Right lobe of liver (tissue), 6 donors: ENCODE data around the gene MYL4. TPM values are rescaled to one million over a fixed set of nuclear protein-coding genes. Genes with fewer than 3 reads are reported as not detected.

Experiments used
- ATAC-seq, 4 donors: fragments of 200-7000 bp; cut with Tn5 transposase; one replicate each; pipeline ENCODE4 v1.9.1; 2020; ENCODE audit warnings: mild to moderate bottlenecking in 4 of 4, moderate library complexity in 4 of 4
- DNase-seq, 3 donors: peaks; one replicate each; pipeline ENCODE4 v3.0.0-alpha.2; 2020
- H3K27ac ChIP-seq, 3 donors: fragments of 200-600 bp; one replicate each; pipeline ENCODE4 v1.8.0; 2022
- H3K27me3 ChIP-seq, 2 donors: fragments of 200-600 bp; one replicate each; pipeline ENCODE4 v1.8.0; 2022
- H3K36me3 ChIP-seq, 4 donors: fragments of 200-600 bp; sonication (generic) in 1 of 4; one replicate each; pipeline versions ENCODE4 v1.5.1 to v1.8.0; 2017 to 2022; ENCODE audit warnings: control low read depth in 1 of 4
- H3K4me1 ChIP-seq, 4 donors: fragments of 200-600 bp; sonication (generic) in 1 of 4; one replicate each; pipeline versions ENCODE4 v1.5.1 to v1.8.0; 2017 to 2022; ENCODE audit warnings: control low read depth in 1 of 4
- H3K4me3 ChIP-seq, 3 donors: fragments of 200-600 bp; one replicate each; pipeline ENCODE4 v1.8.0; 2022
- H3K9me3 ChIP-seq, 4 donors: fragments of 200-600 bp; sonication (generic) in 1 of 4; one replicate each; pipeline versions ENCODE4 v1.5.1 to v1.8.0; 2017 to 2022; ENCODE audit warnings: control low read depth in 1 of 4
- POLR2A ChIP-seq: fragments of 450-650 bp; IDR thresholded peaks from one replicate; pipeline ENCODE4 v1.6.1; 2017; ENCODE audit warnings: antibody characterized with exemption, mild to moderate bottlenecking
- WGBS: methylation state at CpG from one replicate; pipeline ENCODE4 v1.1.6; 2018; ENCODE audit warnings: low coverage, low lambda C conversion rate; ENCODE audit not compliant: insufficient coverage; ENCODE audit errors: missing lambda C conversion rate; 5-methylcytosine and 5-hydroxymethylcytosine counted together
- intact Hi-C, 2 donors: fragments of 100-400 bp; cut with DNase I; formaldehyde crosslinking; loops; one replicate each; pipeline versions ENCODE4 v1.11.2 to v1.14.1; 2022
- total RNA-seq, 6 experiments: library from RNA; depleted of rRNA in 2 of 6; stranded (reverse); fragments of >200 nt in 2 of 6; fragmentation: NEBNext Ultra II Directional in 3 of 6; extraction: Animal tissue kit (Norgen Biotek cat#: 25700) in 3 of 6; gene quantifications; one replicate each; pipeline versions ENCODE4 v1.1.0 to v1.2.4, GENCODE V29; 2016 to 2023
- TF ChIP-seq, protein P1 (sequence below), 4 donors: fragments of 200-600 bp in 3 of 4; fragments of 450-650 bp in 1 of 4; IDR thresholded peaks; one replicate each; pipeline versions ENCODE4 v1.5.1 to v1.8.0; 2016 to 2022; ENCODE audit warnings: antibody characterized with exemption in 4 of 4, mild to moderate bottlenecking in 2 of 4
- donor health status: DM: no; HTN: yes; CAD: no.
- donor health status: DM: no; HTN: no; CAD: no.
- donor health status: DM: no; HTN: no; CAD: no.
- donor health status: DM: no; HTN: yes; CAD: no.
- donor health status: DM: no; HTN: yes; CAD: no.

The MYL4 gene
- total RNA-seq, 6 experiments from 2014 or later, result 0.42 to 0.80 (median 0.58) TPM; not detected in 2

DNA sequence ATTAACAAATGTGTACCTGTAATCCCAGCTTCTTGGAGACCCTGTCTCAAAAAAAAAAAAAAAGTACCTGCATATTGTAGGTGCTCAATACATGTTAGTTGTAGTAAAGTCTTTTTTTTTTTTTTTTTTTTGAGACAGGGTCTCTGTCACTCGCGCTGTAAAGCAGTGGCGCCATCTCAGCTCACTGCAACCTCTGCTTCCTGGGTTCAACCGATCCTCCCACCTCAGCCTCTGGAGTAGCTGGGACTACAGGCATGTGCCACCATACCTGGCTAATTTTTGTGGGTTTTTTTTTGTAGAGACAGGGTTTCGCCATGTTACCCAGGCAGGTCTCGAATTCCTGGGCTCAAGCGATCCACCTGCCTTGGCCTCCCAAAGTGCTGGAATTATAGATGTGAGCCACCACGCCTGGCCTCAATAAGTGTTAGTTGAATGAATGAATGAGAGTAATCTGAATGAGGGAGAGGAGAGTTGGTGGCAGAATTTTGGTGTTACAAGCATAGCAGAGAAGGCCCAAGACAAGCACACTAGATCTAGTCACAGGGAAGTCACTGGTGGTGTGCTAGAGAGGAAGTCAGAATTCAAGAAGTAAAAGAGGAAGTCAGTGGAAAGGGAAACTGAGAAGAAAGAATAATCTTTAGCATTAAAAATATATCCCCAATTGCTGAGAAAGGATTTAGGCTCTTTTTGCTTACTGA, 9.4 kb upstream of the MYL4 start:
- Histone ChIP-seq H3K27me3 (no peaks in the 10 kb centered on the region), H3K9me3 (no peaks in the 10 kb centered on the region), H3K4me1 (no peaks in the 10 kb centered on the region), H3K27ac (no peak overlapping the region), H3K4me3 (no peak overlapping the region), H3K36me3 (no peaks in the 10 kb centered on the region)
- ATAC-seq (peak in 3 of 4 donors; percentile 34 to 62 (median 36)), DNase-seq (no peak)
- WGBS, result 93% methylated on average over 8 of the region's 8 CpGs
- intact Hi-C loops, result no loop called here
- TF ChIP-seq, protein P1, sequence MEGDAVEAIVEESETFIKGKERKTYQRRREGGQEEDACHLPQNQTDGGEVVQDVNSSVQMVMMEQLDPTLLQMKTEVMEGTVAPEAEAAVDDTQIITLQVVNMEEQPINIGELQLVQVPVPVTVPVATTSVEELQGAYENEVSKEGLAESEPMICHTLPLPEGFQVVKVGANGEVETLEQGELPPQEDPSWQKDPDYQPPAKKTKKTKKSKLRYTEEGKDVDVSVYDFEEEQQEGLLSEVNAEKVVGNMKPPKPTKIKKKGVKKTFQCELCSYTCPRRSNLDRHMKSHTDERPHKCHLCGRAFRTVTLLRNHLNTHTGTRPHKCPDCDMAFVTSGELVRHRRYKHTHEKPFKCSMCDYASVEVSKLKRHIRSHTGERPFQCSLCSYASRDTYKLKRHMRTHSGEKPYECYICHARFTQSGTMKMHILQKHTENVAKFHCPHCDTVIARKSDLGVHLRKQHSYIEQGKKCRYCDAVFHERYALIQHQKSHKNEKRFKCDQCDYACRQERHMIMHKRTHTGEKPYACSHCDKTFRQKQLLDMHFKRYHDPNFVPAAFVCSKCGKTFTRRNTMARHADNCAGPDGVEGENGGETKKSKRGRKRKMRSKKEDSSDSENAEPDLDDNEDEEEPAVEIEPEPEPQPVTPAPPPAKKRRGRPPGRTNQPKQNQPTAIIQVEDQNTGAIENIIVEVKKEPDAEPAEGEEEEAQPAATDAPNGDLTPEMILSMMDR (IDR thresholded peaks at IDR 0.05), result no peak
- TF ChIP-seq POLR2A, result no peak

DNA sequence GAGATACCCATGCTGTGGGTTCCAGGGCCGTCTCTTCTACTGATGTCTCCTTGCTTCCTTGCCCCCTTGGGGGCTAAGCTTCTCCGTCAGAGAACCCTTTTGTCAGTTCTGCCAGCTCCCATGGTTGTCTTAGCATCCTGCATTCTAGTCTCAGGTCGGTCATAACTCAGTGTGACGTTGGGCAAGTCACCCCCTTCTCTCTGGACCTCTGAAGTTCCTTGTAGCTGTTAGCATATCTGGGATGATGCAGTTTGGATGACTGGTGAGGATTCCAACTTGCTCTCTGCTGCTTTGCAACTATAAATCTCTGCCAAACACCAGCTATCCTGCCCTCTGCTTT, 8.9 kb upstream of the MYL4 start:
- H3K27ac ChIP-seq, result no peak overlapping the region
- TF ChIP-seq POLR2A, result no peak
- TF ChIP-seq, protein P1 (IDR thresholded peaks at IDR 0.05), result no peak
- WGBS, result 62% methylated on average over 4 of the region's 4 CpGs
- intact Hi-C loops, result no loop called here
- H3K4me1 ChIP-seq, result no peaks in the 10 kb centered on the region
- DNase-seq (no peak), ATAC-seq (peak in 1 of 4 donors; percentile 28)
- H3K4me3 ChIP-seq, result no peak overlapping the region
- no peaks in the 10 kb centered on the region for H3K9me3 ChIP-seq
- H3K36me3 ChIP-seq, result no peaks in the 10 kb centered on the region
- no peaks in the 10 kb centered on the region for H3K27me3 ChIP-seq

DNA sequence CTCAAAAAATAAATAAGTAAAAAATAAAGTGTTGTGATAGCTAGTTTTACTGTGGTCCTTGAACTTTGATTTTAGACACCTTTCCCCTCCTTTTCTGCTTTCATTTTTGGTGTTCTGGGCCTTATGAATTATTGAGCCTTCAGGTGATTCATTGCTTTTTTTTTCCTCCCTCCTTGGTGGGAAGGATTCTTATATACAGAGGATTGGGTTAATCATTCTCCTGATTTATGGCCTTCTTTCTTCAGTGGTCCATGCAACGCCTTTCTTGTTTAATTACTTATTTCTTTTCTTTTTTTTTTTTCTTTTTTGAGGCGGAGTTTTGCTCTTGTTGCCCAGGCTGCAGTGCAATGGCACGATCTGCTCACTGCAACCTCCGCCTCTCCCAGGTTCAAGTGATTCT, 8.0 kb upstream of the MYL4 start:
- 71% methylated on average over 3 of the region's 4 CpGs for WGBS
- TF ChIP-seq, protein P1 (IDR thresholded peaks at IDR 0.05), result no peak
- no peak for TF ChIP-seq POLR2A
- intact Hi-C loops, result no loop called here
- Histone ChIP-seq H3K4me1 (no peaks in the 10 kb centered on the region), H3K36me3 (no peaks in the 10 kb centered on the region), H3K27me3 (no peaks in the 10 kb centered on the region), H3K27ac (no peak overlapping the region), H3K9me3 (no peaks in the 10 kb centered on the region), H3K4me3 (no peak overlapping the region)
- no peak for ATAC-seq
- no peak for DNase-seq

DNA sequence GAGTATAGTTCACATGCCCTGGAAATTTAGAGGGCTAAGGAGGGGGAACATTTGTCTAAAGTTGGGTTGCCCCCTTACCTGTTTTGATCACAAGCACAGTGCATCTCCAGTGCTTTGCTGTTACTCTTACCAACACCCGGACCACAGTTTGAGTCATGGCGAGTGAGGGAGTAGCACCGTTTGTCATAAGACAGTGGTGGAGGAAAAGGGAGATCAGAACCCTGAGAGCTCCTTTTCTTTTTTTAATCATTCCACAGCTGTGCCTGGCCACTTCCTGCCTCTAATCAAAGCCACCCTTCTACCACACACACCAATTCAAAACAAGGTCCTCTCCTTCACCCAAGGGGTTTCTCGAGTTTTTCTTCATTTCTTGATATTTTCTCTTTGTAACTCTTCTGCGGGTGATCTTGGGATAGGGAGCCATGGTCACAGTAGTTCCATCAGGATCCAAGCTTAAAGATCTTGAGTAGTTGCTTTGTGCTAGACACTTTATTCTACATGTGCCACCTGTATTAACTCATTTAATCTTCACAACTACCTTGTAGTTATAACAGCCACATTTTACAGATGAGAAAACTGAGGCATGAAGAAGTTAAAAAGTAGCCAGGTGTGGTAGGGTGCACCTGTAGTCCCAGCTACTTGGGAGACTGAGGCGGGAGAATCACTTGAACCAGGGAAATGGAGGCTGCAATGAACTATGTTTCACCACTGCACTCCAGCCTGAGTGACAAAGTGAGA, 5.0 kb upstream of the MYL4 start:
- TF ChIP-seq, protein P1 (IDR thresholded peaks at IDR 0.05), result no peak
- no peak for TF ChIP-seq POLR2A
- no peaks in the 10 kb centered on the region for H3K4me1 ChIP-seq
- H3K4me3 ChIP-seq, result no peak overlapping the region
- intact Hi-C loops, result no loop called here
- H3K27ac ChIP-seq, result no peak overlapping the region
- no peaks in the 10 kb centered on the region for H3K9me3 ChIP-seq
- no peaks in the 10 kb centered on the region for H3K36me3 ChIP-seq
- ATAC-seq (no peak), DNase-seq (no peak)
- H3K27me3 ChIP-seq, result no peaks in the 10 kb centered on the region
- WGBS, result 65% methylated on average over 5 of the region's 6 CpGs
